Activated naive CD8-positive, alpha-beta T cell (primary cell): ENCODE results near the gene CLEC19A.

ENCODE experiments used
- H3K27ac Mint-ChIP-seq: one replicate; pipeline ENCODE4 v1.8.0; 2021; ENCODE audit warnings: mixed read lengths
- H3K27me3 Mint-ChIP-seq: one replicate; pipeline ENCODE4 v1.8.0; 2021; ENCODE audit warnings: mixed read lengths
- H3K36me3 Mint-ChIP-seq: one replicate; pipeline ENCODE4 v1.8.0; 2021; ENCODE audit warnings: mixed read lengths
- H3K4me1 Mint-ChIP-seq: one replicate; pipeline ENCODE4 v1.8.0; 2021; ENCODE audit warnings: low read depth, mixed read lengths
- H3K4me3 Mint-ChIP-seq: one replicate; pipeline ENCODE4 v1.8.0; 2021; ENCODE audit warnings: mild to moderate bottlenecking, mixed read lengths
- H3K9me3 Mint-ChIP-seq: one replicate; pipeline ENCODE4 v1.8.0; 2021; ENCODE audit warnings: low read depth, mixed read lengths

Gene CLEC19A

DNA sequence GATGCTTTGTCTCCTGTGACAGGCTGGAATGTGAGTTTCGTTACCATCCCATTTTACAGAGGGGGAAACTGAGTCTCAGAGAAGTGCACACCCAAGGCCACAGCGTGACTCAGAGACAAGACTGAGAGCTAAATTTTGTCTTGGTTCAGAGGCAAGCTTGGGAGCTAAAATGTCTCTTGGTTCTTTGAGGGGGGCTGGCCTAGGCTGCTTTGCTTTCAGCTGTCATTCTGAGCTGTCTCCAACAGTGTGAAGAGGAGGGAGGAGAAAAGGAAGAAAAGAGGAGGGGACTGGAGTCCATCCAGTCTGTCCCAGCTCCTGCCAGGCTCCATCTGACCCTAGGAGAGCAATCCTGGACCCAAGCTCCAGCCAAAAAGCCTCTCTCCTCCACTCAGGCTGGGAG, at the start of gene CLEC19A:
Gene CLEC19A, plus strand, starts transcription at position 301 of the 400 bp plus-strand sequence. CDS start 121 bp downstream, outside the sequence.
- Mint-ChIP-seq H3K4me3 (no peak within 1 kb of the TSS), H3K27ac (no peak within 1 kb of the TSS), H3K9me3 (peaks cover 3% of the 10 kb centered on the region), H3K36me3 (no peaks in the 10 kb centered on the region), H3K27me3 (peaks cover 7% of the 10 kb centered on the region), H3K4me1 (no peaks in the 10 kb centered on the region)

DNA sequence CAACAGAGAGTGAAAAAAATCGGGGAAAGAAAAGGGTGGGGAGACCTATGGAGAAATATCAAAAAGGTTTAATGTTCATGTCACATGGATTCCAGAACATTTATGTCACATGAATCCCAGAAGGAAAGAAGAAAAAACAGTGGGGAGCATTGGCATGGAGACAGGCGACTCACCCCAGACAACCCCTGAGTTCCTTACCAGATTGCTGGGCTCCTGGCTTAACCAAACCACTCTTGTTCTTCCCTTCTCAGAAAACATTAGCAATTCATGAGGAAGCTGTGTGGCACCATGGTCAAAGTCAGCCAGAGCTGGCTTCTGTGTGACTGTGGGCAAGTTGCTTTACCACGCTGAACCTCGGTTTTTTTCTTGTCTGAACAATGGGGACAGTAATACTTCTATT, 49.6 kb upstream of the CLEC19A start:
- no peak overlapping the region for H3K27ac Mint-ChIP-seq
- no peak overlapping the region for H3K4me3 Mint-ChIP-seq
- no peaks in the 10 kb centered on the region for H3K4me1 Mint-ChIP-seq
- peaks cover 3% of the 10 kb centered on the region for H3K36me3 Mint-ChIP-seq
- H3K27me3 Mint-ChIP-seq, result peaks cover 3% of the 10 kb centered on the region
- H3K9me3 Mint-ChIP-seq, result peaks cover 9% of the 10 kb centered on the region

DNA sequence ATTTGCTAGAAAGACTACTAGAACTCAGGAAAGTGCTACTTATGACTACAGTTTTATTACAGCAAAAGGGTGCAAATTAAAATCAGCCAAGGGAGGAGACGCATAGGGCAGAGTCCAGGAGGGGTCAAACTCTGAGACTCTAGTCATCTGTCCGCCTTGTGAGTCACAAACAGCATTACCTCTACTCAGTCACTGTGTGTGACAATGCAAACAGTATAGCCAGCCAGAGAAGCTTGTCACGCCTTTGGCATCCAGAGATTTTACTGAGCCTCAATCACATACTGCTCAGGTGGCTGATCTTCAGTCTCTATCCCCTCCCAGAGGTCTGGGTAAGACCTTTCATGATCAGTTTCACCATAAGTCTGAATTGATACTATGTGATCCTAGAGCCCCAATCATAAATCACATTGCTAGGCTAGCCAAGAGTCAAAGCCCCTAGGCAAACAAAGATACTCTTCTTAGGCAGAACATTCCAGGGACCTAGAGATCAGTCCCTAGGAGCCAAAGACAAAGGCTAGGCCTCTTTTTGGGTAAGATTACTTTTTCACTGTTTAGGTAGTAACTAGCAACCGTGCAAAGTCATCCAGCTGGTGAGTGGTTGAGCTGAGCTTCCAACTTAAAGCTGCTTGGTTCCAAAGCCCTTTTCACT, 48.8 kb upstream of the CLEC19A start:
- no peak overlapping the region for H3K27ac Mint-ChIP-seq
- H3K4me3 Mint-ChIP-seq, result no peak overlapping the region
- no peaks in the 10 kb centered on the region for H3K4me1 Mint-ChIP-seq
- H3K27me3 Mint-ChIP-seq, result peaks cover 3% of the 10 kb centered on the region
- H3K36me3 Mint-ChIP-seq, result peaks cover 3% of the 10 kb centered on the region
- H3K9me3 Mint-ChIP-seq, result peaks cover 9% of the 10 kb centered on the region

DNA sequence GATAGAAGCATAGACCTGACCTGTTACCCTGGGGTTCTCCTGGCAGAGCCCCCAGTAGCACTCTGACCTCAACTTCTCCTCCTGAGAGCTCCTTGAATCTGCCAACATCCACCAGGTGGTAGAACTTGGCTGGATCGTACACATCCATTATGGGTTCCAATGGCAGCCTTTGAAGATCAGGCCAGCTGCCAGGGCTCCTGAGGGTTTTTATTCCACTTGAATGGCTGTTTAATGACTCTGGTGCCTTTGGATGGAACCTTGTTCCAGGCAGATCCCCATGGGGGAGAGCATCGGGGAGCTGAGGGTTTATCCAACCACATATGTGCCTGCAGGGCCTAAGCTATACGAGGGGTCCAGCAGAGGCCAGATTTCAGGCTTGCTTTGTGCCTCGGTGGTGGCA, 47.1 kb upstream of the CLEC19A start:
- Mint-ChIP-seq H3K36me3 (peaks cover 3% of the 10 kb centered on the region), H3K4me3 (no peak overlapping the region), H3K27me3 (peaks cover 7% of the 10 kb centered on the region), H3K27ac (no peak overlapping the region), H3K4me1 (no peaks in the 10 kb centered on the region), H3K9me3 (peaks cover 9% of the 10 kb centered on the region)

DNA sequence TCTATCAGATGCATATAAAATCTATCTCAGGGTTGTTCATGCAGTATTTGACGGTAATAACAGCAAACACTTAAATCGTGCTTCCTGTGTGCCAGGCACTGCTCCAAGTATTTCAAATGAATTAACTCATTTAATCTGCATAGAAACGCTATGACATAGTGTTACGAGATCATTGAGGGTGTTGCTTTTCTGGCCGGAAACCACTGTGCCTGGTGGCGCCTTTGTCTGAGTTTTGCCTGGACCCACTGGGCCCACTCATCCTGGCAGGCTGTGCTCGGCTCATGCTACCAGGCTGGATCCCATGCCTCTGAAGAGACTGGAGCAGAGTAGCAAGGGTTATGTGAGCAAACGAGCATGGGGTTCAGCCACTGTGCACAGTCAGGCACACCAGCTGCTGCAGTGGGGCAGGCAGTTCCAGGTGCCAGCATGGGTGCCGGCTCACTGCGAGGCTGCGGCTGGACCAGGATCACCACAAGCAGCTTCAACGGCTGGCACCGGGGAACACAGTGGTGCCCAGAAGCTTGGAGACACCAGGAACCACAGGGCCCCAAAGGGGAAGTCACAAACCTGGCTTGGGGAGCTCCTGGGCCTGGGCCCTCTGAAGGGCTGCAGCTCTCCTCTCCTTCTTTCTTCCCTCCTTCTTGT, 45.9 kb upstream of the CLEC19A start:
- peaks cover 9% of the 10 kb centered on the region for H3K9me3 Mint-ChIP-seq
- no peak overlapping the region for H3K4me3 Mint-ChIP-seq
- peaks cover 3% of the 10 kb centered on the region for H3K36me3 Mint-ChIP-seq
- H3K4me1 Mint-ChIP-seq, result no peaks in the 10 kb centered on the region
- peaks cover 8% of the 10 kb centered on the region for H3K27me3 Mint-ChIP-seq
- no peak overlapping the region for H3K27ac Mint-ChIP-seq

DNA sequence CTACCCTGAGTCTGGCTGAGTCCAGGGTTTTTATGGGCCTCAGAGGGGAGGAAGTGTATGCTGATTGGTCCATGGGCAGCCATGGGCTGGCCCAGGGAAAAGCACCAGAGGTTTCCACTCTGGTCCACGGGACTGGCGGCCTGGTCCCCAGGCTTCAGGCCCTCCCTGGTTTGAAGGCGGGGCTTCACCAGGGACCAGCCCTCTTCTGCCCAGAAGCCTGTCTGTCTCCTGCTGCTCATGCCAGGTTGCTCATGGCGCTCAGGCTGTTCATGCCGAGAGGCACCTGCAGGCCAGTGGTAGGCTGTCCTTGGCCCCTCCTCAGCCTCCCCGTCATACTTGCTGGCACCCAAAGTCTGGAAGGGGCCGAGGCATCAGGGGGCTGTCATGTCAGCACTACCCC, 45.0 kb upstream of the CLEC19A start:
- H3K27ac Mint-ChIP-seq, result no peak overlapping the region
- H3K27me3 Mint-ChIP-seq, result peaks cover 9% of the 10 kb centered on the region
- no peak overlapping the region for H3K4me3 Mint-ChIP-seq
- H3K36me3 Mint-ChIP-seq, result peaks cover 3% of the 10 kb centered on the region
- peaks cover 8% of the 10 kb centered on the region for H3K9me3 Mint-ChIP-seq
- no peaks in the 10 kb centered on the region for H3K4me1 Mint-ChIP-seq

DNA sequence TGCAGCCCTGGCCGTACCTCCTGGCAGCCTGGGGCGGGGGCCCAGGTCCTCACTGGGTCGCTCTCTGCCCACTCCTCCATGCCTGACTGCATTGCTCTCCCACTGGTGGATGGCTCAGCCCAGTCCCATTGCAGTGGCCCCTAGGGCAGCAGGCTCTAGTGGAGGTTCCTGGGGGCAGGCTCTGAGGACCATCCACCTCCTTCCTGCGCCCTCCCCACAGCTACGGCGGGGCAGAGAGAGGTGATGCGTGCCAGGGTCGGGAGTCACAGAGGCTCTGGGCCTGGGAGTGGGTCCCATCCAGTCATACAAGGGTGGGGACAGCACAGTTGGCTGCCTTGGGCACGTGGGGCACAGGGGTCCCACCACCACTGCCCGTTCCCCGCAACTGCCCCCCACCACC, 44.0 kb upstream of the CLEC19A start:
- H3K4me3 Mint-ChIP-seq, result no peak overlapping the region
- H3K4me1 Mint-ChIP-seq, result no peaks in the 10 kb centered on the region
- no peaks in the 10 kb centered on the region for H3K9me3 Mint-ChIP-seq
- H3K27me3 Mint-ChIP-seq, result peaks cover 9% of the 10 kb centered on the region
- peaks cover 3% of the 10 kb centered on the region for H3K36me3 Mint-ChIP-seq
- H3K27ac Mint-ChIP-seq, result no peak overlapping the region

DNA sequence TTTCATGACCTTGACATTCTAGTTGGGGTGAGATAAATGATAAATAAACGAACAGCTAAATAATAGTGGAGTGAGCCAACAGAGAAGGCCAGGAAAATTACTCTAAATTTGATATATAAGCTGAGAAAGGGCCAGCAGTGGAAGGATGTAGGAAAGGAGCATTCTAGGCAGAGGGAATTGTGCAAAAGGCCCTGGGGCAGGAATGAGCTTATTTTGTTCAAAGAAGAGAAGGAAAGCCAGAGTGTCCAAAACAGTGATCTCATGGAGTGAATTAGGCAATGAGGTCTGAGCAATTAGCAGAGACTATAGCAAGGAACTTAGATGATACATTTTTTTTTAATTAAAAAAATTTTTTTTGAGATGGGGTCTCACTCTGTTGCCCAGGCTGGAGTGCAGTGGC, 43.3 kb upstream of the CLEC19A start:
- Mint-ChIP-seq H3K9me3 (no peaks in the 10 kb centered on the region), H3K4me1 (no peaks in the 10 kb centered on the region), H3K4me3 (no peak overlapping the region), H3K27ac (no peak overlapping the region), H3K36me3 (peaks cover 3% of the 10 kb centered on the region), H3K27me3 (peaks cover 11% of the 10 kb centered on the region)

DNA sequence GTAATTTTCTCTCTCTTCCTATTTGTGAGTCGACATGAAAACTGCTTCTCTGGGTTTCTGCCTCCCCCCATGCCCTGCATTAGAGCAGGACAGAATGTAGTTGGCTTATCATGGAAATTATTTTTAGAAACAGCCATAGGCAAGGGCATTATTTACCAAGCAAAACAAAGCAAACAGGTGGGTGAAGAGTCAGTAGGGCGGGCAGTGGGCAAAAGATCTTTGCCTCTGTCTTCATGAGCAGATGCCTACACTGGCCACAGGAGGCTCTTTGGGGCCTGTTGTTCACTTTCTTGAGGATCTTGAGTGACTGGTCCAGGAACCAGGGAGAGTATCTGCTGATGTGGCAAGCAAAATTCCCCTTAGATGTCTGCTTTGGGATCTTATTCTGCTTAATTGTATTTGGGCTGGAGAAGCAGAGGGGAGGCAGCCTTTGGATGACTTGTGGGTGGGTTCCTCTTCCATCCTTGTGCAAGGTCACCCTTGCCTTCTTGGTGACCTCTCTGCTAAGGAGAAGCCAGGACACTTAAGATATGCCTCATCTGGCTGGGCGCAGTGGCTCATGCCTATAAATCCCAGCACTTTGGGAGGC, 42.5 kb upstream of the CLEC19A start:
- H3K9me3 Mint-ChIP-seq, result peaks cover 4% of the 10 kb centered on the region
- H3K27me3 Mint-ChIP-seq, result peaks cover 11% of the 10 kb centered on the region
- H3K27ac Mint-ChIP-seq, result no peak overlapping the region
- peaks cover 3% of the 10 kb centered on the region for H3K36me3 Mint-ChIP-seq
- no peak overlapping the region for H3K4me3 Mint-ChIP-seq
- no peaks in the 10 kb centered on the region for H3K4me1 Mint-ChIP-seq

DNA sequence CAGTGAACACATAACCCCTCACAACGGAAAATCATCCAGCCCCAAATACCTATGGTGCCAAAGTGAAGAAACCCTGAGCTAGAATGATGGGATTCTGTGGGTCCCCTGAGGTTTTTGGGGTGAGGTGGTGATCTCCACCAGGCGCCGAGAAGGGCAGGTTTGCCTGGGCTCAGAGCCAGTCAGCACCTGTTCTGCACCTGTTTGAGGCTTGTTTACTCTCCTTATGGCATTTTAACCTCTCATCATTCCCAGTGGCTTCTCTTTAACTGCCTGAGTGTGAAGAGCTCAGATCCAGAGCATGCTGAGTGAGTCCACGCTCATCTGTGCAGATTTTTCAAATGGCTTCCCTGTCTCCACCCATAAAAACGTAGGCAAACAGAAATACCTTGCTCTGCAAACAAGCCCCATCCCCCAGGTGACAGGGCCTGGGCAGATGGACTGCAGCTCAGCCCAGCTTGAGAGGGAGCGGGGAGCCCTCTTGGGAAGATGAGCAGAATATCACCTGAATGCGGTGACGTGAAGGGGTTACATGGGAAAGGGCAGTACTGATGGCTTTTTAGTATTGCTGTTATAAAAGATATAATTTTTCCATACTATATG, 40.1 kb upstream of the CLEC19A start:
- H3K27me3 Mint-ChIP-seq, result peaks cover 9% of the 10 kb centered on the region
- no peak overlapping the region for H3K27ac Mint-ChIP-seq
- no peaks in the 10 kb centered on the region for H3K36me3 Mint-ChIP-seq
- H3K9me3 Mint-ChIP-seq, result peaks cover 5% of the 10 kb centered on the region
- no peaks in the 10 kb centered on the region for H3K4me1 Mint-ChIP-seq
- H3K4me3 Mint-ChIP-seq, result no peak overlapping the region

DNA sequence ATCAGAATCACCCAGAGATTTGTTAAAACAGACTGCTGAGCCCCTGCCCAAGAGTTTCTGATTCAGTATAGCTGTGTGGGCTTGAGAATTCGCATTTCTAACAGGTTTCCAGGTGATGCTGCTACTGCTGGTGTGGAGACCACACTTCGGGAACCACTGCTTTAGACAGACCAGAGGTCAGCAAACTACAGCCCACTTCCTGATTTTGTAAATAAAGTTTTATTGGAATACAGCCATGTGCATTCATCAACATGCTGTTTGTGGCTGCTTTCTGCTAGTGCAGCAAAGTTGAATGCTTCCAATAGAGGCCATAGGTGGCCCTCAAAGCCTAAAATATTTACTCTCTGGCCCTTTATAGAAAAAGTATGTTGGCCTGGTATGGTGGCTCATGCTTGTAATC, 32.6 kb upstream of the CLEC19A start:
- H3K9me3 Mint-ChIP-seq, result peaks cover 3% of the 10 kb centered on the region
- H3K27me3 Mint-ChIP-seq, result peaks cover 8% of the 10 kb centered on the region
- H3K36me3 Mint-ChIP-seq, result no peaks in the 10 kb centered on the region
- no peaks in the 10 kb centered on the region for H3K4me1 Mint-ChIP-seq
- no peak overlapping the region for H3K27ac Mint-ChIP-seq
- no peak overlapping the region for H3K4me3 Mint-ChIP-seq

DNA sequence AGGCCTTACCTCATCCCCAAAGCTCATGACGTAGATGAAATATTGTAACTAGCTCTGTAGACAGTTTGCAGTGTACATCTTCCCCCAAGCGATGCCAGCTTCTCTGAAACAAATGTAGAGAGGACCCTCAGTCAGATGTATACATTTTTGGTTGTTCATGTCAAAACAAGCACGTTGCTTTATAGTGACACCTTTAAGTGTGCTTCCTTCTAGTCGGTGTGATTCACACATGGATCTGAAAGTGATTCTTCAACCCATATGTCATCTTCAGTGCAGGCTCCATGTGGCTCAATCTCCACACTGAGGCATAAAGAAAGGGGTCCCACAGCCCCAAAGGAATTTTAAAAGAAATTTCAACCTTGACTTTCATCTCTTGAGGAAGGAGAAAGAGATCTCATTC, 30.9 kb upstream of the CLEC19A start:
- no peaks in the 10 kb centered on the region for H3K4me1 Mint-ChIP-seq
- H3K27me3 Mint-ChIP-seq, result peaks cover 8% of the 10 kb centered on the region
- no peak overlapping the region for H3K27ac Mint-ChIP-seq
- no peak overlapping the region for H3K4me3 Mint-ChIP-seq
- no peaks in the 10 kb centered on the region for H3K9me3 Mint-ChIP-seq
- H3K36me3 Mint-ChIP-seq, result no peaks in the 10 kb centered on the region

DNA sequence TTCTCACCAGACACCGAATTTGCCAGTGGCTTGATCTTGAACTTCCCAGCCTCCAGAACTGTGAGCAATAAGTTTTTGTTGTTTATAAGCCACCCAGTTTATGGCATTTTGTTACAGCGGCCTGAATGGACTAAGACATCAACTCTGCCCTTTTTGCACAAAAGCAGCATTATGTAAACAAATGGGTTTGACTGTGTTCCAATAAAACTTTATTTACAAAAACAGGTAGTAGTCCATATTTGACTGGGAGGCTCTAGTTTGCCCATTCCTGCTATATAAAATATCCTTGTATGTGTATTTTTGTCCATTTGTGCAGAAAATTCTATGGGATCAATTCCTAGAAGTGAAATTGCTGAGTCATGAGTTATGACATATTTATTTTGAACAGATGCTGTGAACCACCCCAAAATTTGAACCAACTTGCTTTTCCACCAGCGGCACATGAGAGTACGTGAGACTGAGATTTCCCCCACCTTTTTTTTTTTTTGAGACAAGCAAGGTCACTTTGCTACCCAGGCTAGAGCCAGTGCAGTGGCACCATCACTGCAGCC, 21.3 kb upstream of the CLEC19A start:
- Mint-ChIP-seq H3K9me3 (peaks cover 9% of the 10 kb centered on the region), H3K36me3 (peaks cover 2% of the 10 kb centered on the region)

DNA sequence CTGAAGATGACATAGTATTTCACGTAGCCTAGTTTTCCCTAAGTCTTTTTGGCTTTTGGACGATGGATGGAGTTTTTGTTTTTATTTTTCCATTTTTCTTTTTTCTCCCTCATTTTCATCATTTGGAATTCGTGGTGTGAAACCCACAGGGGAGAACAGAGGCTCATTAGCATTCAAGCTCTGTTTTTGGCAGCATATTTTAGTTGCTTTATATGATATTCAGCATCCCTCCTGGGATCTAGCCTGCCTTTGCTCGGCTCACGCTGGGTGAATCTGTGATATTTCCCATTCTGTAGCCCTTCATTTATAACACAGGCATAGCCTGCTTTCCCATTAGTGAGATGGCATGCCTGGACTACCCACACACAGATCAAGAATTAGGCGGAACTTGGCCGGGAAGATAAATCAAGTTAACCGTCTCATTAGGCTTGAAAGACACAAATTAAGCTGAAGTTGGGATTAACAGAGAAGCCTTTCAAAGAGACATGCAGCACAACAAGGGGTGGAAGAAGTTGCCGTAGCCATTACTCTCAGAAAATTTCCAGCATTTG, 20.1 kb upstream of the CLEC19A start:
- H3K9me3 Mint-ChIP-seq, result peaks cover 9% of the 10 kb centered on the region
- no peak overlapping the region for H3K4me3 Mint-ChIP-seq
- peaks cover 2% of the 10 kb centered on the region for H3K36me3 Mint-ChIP-seq
- no peaks in the 10 kb centered on the region for H3K4me1 Mint-ChIP-seq
- no peak overlapping the region for H3K27ac Mint-ChIP-seq
- no peaks in the 10 kb centered on the region for H3K27me3 Mint-ChIP-seq

More for the DNA sequence above, 21.3 kb upstream of the CLEC19A start:
- H3K27me3 Mint-ChIP-seq, result no peaks in the 10 kb centered on the region
- H3K4me3 Mint-ChIP-seq, result no peak overlapping the region
- H3K27ac Mint-ChIP-seq, result no peak overlapping the region
- no peaks in the 10 kb centered on the region for H3K4me1 Mint-ChIP-seq

DNA sequence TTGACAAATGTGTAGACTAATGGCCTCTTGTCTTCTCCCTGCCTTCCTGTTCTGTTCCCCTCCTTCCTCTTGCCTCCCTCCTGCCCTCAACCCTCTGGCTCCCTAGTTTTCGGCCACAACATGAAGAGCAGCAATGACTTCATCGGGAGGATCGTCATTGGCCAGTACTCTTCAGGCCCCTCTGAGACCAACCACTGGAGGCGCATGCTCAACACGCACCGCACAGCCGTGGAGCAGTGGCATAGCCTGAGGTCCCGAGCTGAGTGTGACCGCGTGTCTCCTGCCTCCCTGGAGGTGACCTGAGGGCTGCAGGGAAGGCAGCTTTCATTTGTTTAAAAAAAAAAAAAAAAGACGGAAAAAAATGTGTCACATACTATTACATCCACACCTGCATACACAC, 18.8 kb upstream of the CLEC19A start:
- H3K27me3 Mint-ChIP-seq, result no peaks in the 10 kb centered on the region
- H3K27ac Mint-ChIP-seq, result no peak overlapping the region
- H3K36me3 Mint-ChIP-seq, result peaks cover 2% of the 10 kb centered on the region
- H3K4me3 Mint-ChIP-seq, result no peak overlapping the region
- peaks cover 9% of the 10 kb centered on the region for H3K9me3 Mint-ChIP-seq
- H3K4me1 Mint-ChIP-seq, result no peaks in the 10 kb centered on the region
